Progenitor cell of endocrine pancreas (in vitro differentiated cells): ENCODE measurements around the gene VWA8. TPM values are rescaled to one million over a fixed set of nuclear protein-coding genes. Genes with fewer than 3 reads are reported as not detected.

Experiments used
- DNase-seq: peaks from one replicate; pipeline ENCODE4 v3.0.0; 2021; ENCODE audit warnings: low spot score; ENCODE audit not compliant: unreplicated experiment
- H3K27ac Mint-ChIP-seq: 2 replicates; pipeline ENCODE4 v1.8.0; 2021; ENCODE audit warnings: mild to moderate bottlenecking, moderate library complexity, mixed read lengths
- H3K27me3 Mint-ChIP-seq: 2 replicates; pipeline ENCODE4 v1.8.0; 2021; ENCODE audit warnings: mixed read lengths
- H3K36me3 Mint-ChIP-seq: 2 replicates; pipeline ENCODE4 v1.8.0; 2022; ENCODE audit warnings: mixed read lengths; ENCODE audit not compliant: insufficient read depth
- H3K4me1 Mint-ChIP-seq: 2 replicates; pipeline ENCODE4 v1.8.0; 2021; ENCODE audit warnings: low read depth, mixed read lengths
- H3K4me3 Mint-ChIP-seq: 2 replicates; pipeline ENCODE4 v1.8.0; 2021; ENCODE audit warnings: low read depth, mild to moderate bottlenecking, moderate library complexity, mixed read lengths
- H3K9me3 Mint-ChIP-seq: 2 replicates; pipeline ENCODE4 v1.8.0; 2021; ENCODE audit warnings: low read depth, mixed read lengths
- CTCF ChIP-seq: fragments of 200-600 bp; sonication (generic); IDR thresholded peaks from one replicate; pipeline ENCODE4 v1.5.0; 2021; ENCODE audit warnings: antibody characterized with exemption, mild to moderate bottlenecking; ENCODE audit not compliant: unreplicated experiment
- long read RNA-seq: library from polyadenylated mRNA; unstranded; transcript quantifications from one replicate; pipeline ENCODE4 v2.0.0, GENCODE V29; 2020
- total RNA-seq: library from RNA; stranded (reverse); gene quantifications from 2 replicates; pipeline ENCODE4 v1.2.1, GENCODE V29; 2021

VWA8 gene
- total RNA-seq, result 24.1 and 26.9 TPM in 2 replicates
- long read RNA-seq, partial matches to known transcripts, result 11 of 15 reads
- long read RNA-seq, other reads (novel, unspliced or antisense), result 3 of 15 reads

- Mint-ChIP-seq H3K27ac (peak within 1 kb of the TSS; percentile 97), H3K4me3 (peak within 1 kb of the TSS; percentile 90), H3K9me3 (no peaks in the 10 kb centered on the region), H3K36me3 (no peaks in the 10 kb centered on the region), H3K4me1 (peaks cover 40% of the 10 kb centered on the region), H3K27me3 (peaks cover 12% of the 10 kb centered on the region)
- no peak for TF ChIP-seq CTCF
- peak; percentile 59 for DNase-seq
These were observed at the start of gene VWA8 for GRCh38 chr13:41960637-41961465. VWA8 (minus strand) TSS chr13:41961109; CDS start chr13:41961015, 94 bp downstream.

- no peak overlapping the region for H3K27ac Mint-ChIP-seq
- peaks cover 5% of the 10 kb centered on the region for H3K4me1 Mint-ChIP-seq
- DNase-seq, result no peak
- no peaks in the 10 kb centered on the region for H3K9me3 Mint-ChIP-seq
- no peak for TF ChIP-seq CTCF
- H3K36me3 Mint-ChIP-seq, result no peaks in the 10 kb centered on the region
- H3K27me3 Mint-ChIP-seq, result peaks cover 20% of the 10 kb centered on the region
- no peak overlapping the region for H3K4me3 Mint-ChIP-seq
These were observed 48.1 kb upstream of the VWA8 start for GRCh38 chr13:42009057-42009456.

GRCh38 chr13:42007844-42008243 is 46.9 kb upstream of the VWA8 start:
- Mint-ChIP-seq H3K4me3 (no peak overlapping the region), H3K36me3 (no peaks in the 10 kb centered on the region), H3K9me3 (no peaks in the 10 kb centered on the region), H3K27me3 (peaks cover 20% of the 10 kb centered on the region), H3K27ac (no peak overlapping the region), H3K4me1 (peaks cover 5% of the 10 kb centered on the region)
- TF ChIP-seq CTCF, result no peak
- no peak for DNase-seq

GRCh38 chr13:42002066-42002465 is 41.2 kb upstream of the VWA8 start:
- DNase-seq, result no peak
- H3K9me3 Mint-ChIP-seq, result no peaks in the 10 kb centered on the region
- no peak overlapping the region for H3K4me3 Mint-ChIP-seq
- no peak for TF ChIP-seq CTCF
- H3K4me1 Mint-ChIP-seq, result peaks cover 8% of the 10 kb centered on the region
- H3K27me3 Mint-ChIP-seq, result peaks cover 14% of the 10 kb centered on the region
- H3K27ac Mint-ChIP-seq, result no peak overlapping the region
- H3K36me3 Mint-ChIP-seq, result no peaks in the 10 kb centered on the region

- DNase-seq, result no peak
- H3K4me3 Mint-ChIP-seq, result no peak overlapping the region
- peaks cover 8% of the 10 kb centered on the region for H3K4me1 Mint-ChIP-seq
- H3K27ac Mint-ChIP-seq, result no peak overlapping the region
- peaks cover 14% of the 10 kb centered on the region for H3K27me3 Mint-ChIP-seq
- no peaks in the 10 kb centered on the region for H3K9me3 Mint-ChIP-seq
- no peaks in the 10 kb centered on the region for H3K36me3 Mint-ChIP-seq
- TF ChIP-seq CTCF, result no peak
These were observed 40.7 kb upstream of the VWA8 start for GRCh38 chr13:42001580-42001979.
